ENCODE data around the gene PAX3. TPM values are rescaled to one million over a fixed set of nuclear protein-coding genes. Genes with fewer than 3 reads are reported as not detected.

Gene PAX3
- total RNA-seq, 1 donor from 2014 or later: 0.30 TPM

DNA sequence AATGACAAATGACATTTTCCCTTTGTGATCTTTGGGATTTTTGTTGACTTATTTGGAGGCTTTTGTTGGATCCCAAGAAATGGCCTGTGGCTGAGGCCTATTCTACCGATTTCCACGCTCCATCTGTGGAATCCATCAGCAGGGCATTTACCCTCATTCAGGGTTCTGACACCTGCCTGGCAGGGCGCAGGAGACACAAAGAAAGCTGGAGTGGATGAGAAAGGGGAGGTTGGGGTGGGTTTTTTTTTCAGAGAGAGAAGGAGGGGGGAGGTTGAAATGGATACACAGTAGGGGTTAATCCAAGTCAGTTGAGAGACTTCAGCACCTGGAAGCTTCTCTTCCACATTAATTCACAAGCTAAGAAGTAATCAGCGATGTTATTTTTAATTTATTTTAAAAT, 59.7 kb downstream of the PAX3 start:
- H3K4me3 ChIP-seq: no peak overlapping the region
- H3K4me1 ChIP-seq: peaks cover 11% of the 10 kb centered on the region
- H3K27me3 ChIP-seq (ENCODE audit: low read depth): peaks cover 31% of the 10 kb centered on the region
- TF ChIP-seq, protein P1, sequence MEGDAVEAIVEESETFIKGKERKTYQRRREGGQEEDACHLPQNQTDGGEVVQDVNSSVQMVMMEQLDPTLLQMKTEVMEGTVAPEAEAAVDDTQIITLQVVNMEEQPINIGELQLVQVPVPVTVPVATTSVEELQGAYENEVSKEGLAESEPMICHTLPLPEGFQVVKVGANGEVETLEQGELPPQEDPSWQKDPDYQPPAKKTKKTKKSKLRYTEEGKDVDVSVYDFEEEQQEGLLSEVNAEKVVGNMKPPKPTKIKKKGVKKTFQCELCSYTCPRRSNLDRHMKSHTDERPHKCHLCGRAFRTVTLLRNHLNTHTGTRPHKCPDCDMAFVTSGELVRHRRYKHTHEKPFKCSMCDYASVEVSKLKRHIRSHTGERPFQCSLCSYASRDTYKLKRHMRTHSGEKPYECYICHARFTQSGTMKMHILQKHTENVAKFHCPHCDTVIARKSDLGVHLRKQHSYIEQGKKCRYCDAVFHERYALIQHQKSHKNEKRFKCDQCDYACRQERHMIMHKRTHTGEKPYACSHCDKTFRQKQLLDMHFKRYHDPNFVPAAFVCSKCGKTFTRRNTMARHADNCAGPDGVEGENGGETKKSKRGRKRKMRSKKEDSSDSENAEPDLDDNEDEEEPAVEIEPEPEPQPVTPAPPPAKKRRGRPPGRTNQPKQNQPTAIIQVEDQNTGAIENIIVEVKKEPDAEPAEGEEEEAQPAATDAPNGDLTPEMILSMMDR (IDR thresholded peaks at IDR 0.05; ENCODE audit: borderline replicate concordance): no peak
- intact Hi-C loops (cut with micrococcal nuclease): no loop called here
- H3K9me3 ChIP-seq (replicated peaks): no peaks in the 10 kb centered on the region
- no peak overlapping the region for H3K27ac ChIP-seq (replicated peaks)
- H3K36me3 ChIP-seq: no peaks in the 10 kb centered on the region
- no peak for DNase-seq

DNA sequence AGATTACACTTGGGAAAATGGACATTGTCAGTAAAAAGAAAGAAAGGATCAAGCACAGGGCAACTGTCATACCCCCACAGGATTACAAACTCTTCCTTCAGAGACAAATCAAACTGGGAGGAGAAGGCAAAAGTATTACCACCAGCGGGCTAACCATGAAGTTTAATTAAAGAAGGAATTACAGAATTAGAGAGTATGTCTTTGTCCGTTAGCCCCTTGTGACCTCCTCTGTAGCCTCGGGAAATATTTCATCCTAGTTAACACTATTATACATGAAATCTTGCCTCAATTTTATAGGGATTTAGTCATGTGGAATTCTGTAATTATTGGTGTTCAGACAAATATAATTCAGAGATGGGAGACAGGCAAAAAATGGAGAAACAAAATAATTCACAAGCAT, 60.7 kb downstream of the PAX3 start:
- TF ChIP-seq, protein P1 (IDR thresholded peaks at IDR 0.05; ENCODE audit: borderline replicate concordance): no peak

DNA sequence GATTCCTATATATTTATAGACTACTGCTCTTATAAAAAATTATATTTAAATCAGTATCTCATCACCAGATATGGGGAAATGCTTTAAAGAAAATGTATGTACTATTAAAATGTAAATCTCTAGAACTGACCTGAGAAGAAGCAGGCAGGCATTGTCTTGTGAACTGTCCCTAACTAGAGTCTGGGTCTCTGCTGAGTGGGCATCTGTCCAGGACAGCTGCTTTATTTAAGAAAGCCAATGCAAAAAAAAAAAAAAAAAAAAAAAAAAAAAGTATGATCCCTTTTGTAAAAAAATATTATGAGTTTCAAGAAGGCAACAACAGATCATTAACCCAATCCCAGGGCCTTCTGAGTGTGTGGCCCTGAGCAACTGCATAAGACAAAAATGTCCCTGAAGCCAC, 66.0 kb downstream of the PAX3 start:
- H3K27ac ChIP-seq (replicated peaks): no peak overlapping the region
- peaks cover 18% of the 10 kb centered on the region for H3K27me3 ChIP-seq (ENCODE audit: low read depth)
- TF ChIP-seq, protein P1 (IDR thresholded peaks at IDR 0.05; ENCODE audit: borderline replicate concordance): no peak
- H3K4me1 ChIP-seq: no peaks in the 10 kb centered on the region
- H3K36me3 ChIP-seq: no peaks in the 10 kb centered on the region
- DNase-seq: no peak
- intact Hi-C loops (cut with micrococcal nuclease): no loop called here
- no peak overlapping the region for H3K4me3 ChIP-seq
- H3K9me3 ChIP-seq (replicated peaks): no peaks in the 10 kb centered on the region

More for the DNA sequence above, 60.7 kb downstream of the PAX3 start:
- DNase-seq: no peak
- peaks cover 11% of the 10 kb centered on the region for H3K4me1 ChIP-seq
- intact Hi-C loops (cut with micrococcal nuclease): no loop called here
- peaks cover 36% of the 10 kb centered on the region for H3K27me3 ChIP-seq (ENCODE audit: low read depth)
- no peaks in the 10 kb centered on the region for H3K9me3 ChIP-seq (replicated peaks)
- no peak overlapping the region for H3K27ac ChIP-seq (replicated peaks)
- H3K4me3 ChIP-seq: no peak overlapping the region
- no peaks in the 10 kb centered on the region for H3K36me3 ChIP-seq

DNA sequence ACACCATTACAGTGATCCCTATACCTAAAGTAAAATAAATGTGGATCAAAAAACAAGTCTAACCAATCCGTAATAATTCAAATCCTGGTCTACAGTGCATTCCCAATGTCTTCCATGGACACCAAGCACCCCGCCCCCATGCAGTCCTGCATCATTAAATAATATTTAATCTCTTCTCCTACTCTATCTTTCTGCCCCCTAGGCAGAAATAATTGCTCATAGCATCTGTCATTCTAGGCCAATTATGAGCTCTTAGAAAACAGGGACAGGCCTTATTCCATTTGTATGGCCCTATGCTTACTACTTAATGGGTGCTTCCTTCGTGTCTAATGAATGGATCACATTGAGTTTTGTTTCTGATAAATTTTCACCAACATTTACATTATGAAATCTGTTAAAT, 66.4 kb downstream of the PAX3 start:
- no peaks in the 10 kb centered on the region for H3K9me3 ChIP-seq (replicated peaks)
- DNase-seq: no peak
- H3K27me3 ChIP-seq (ENCODE audit: low read depth): peaks cover 21% of the 10 kb centered on the region
- no peaks in the 10 kb centered on the region for H3K4me1 ChIP-seq
- intact Hi-C loops (cut with micrococcal nuclease): no loop called here
- no peak overlapping the region for H3K27ac ChIP-seq (replicated peaks)
- no peak overlapping the region for H3K4me3 ChIP-seq
- no peaks in the 10 kb centered on the region for H3K36me3 ChIP-seq
- TF ChIP-seq, protein P1 (IDR thresholded peaks at IDR 0.05; ENCODE audit: borderline replicate concordance): no peak

DNA sequence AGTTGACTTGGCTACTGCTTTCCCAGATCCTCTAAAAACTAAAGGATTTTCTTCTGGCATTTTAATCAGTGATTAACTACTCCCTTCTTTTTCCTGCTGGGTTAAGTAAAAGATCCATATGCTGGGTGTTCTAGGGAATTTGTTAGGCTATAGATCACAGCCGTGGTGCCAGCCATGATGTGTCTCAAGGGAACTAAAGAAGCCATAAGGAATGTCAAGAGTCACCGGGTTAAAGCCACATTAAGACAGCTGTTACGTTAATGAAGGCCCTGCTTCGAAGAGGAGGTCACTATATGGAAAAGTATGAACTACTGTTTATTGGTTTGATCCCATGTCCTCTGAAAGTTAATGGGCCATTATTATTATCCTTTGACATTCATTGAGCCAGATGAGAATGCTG, 70.7 kb downstream of the PAX3 start:
- H3K27ac ChIP-seq (replicated peaks): no peak overlapping the region
- H3K27me3 ChIP-seq (ENCODE audit: low read depth): peaks cover 27% of the 10 kb centered on the region
- TF ChIP-seq, protein P1 (IDR thresholded peaks at IDR 0.05; ENCODE audit: borderline replicate concordance): no peak
- H3K4me1 ChIP-seq: no peaks in the 10 kb centered on the region
- no peak for DNase-seq
- no peaks in the 10 kb centered on the region for H3K36me3 ChIP-seq
- H3K4me3 ChIP-seq: no peak overlapping the region
- intact Hi-C loops (cut with micrococcal nuclease): no loop called here
- no peaks in the 10 kb centered on the region for H3K9me3 ChIP-seq (replicated peaks)

DNA sequence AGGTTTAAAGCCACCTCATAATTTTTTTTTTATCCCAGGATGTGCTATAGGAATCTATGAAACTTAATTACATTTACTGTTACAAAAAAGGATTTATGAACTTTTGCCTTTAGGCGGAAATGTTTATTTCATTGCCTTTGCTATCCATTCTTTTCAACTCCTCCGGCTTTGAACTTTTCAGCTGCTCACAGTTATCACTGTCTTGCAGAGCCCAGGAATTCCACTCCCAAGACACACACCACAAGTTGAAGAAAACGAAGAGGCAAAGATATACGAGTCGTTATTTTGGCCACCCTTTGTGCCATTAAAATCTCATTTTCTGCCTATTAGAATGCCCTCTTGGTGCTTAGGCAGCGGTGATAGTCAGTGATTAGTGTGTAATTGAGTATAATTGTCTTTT, 80.0 kb downstream of the PAX3 start:
- intact Hi-C loops (cut with micrococcal nuclease): no loop called here
- H3K4me3 ChIP-seq: no peak overlapping the region

More for the DNA sequence above, 80.0 kb downstream of the PAX3 start:
- no peaks in the 10 kb centered on the region for H3K4me1 ChIP-seq
- no peaks in the 10 kb centered on the region for H3K9me3 ChIP-seq (replicated peaks)
- DNase-seq: no peak
- no peak overlapping the region for H3K27ac ChIP-seq (replicated peaks)
- H3K36me3 ChIP-seq: no peaks in the 10 kb centered on the region
- TF ChIP-seq, protein P1 (IDR thresholded peaks at IDR 0.05; ENCODE audit: borderline replicate concordance): no peak
- peaks cover 51% of the 10 kb centered on the region for H3K27me3 ChIP-seq (ENCODE audit: low read depth)
